Central memory CD4-positive, alpha-beta T cell (primary cell): ENCODE data around the gene C9orf57.
"Not testable (repeated sequence)": the region's sequence is repeated elsewhere in the genome, so short reads cannot be mapped to it uniquely, and the experiment has no call there.

Experiments used
- DNase-seq: peaks from one replicate; pipeline ENCODE4 v3.0.0; 2022

Gene C9orf57

DNA sequence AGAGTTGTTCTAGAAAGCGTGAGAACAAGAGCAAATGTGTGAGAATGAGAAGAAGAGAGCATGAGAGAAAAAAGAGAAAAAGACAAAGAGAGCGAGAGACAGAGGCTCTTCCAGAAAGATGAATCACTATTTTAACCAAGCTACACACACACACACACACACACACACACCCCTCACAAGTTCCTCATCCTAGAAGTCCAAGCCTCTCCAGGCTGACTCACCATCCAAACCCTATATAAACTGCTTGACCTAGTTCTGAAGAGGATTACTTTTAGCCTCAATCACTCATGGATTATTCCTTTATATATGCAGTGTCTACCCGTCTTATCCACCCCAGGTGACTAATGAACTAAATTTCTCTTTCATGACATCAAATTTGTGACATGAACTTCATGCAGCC, 37.6 kb downstream of the C9orf57 start:
- no peak for DNase-seq

DNA sequence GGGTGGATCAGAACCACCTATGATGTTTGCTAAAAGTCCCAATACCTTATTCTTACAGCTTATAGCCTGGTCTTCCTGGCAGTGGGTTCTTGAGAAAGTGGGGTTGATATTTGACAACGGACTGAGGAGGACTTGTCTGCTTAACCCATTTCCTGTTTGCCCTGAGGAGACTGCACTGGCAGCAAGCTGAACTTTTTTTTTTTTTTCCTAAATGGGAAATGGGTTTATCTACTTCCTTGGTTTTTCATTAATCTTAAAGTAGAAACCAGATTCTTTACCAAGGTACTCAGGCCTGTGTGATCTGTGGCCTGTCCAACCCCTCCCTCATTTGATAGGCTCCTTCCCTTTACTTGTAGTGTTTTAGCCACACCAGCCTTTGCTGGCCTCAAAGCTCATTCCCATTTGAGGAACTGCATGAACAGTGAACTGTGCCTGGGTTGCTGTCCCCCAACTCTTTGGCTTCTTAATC, 47.1 kb downstream of the C9orf57 start:
- no peak for DNase-seq

DNA sequence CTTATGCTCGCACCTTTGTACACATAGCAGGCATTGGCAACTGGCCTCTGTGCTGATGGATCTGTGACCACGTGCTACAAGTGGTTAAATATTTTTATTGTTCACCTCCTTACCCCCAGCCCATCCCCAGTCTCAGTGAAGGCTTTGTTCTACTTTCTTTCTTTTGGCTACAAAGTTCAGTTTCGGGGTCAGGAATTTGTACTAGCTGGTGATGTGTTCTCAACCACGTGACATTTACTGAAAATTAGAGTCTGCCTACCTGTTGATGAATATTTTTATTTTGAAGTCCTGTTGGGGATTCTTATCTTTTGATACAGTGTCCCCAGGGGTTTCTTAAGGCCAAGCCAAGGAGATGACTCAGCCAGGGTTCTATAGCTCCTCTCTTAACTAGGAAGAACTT, 47.8 kb downstream of the C9orf57 start:
- DNase-seq: no peak

DNA sequence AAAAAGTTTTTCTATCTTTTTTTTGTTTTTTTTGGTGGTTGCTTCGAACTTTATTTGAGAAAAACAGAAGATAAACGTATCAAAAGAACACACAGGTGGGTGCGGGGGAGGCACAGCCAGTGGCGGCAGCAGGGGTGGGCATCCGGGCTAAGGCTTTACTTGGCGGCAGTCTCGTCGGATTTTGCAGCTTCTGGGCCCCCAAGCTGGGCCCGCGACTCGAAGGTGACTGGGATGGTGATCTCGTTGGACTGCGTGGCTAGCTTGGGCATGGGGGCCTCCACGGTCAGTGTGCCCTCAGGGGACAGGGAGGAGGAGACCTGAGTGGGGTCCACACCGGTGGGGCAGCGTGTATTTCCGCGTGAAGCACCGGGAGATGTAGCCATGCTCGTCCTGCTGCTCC, 52.7 kb downstream of the C9orf57 start:
- DNase-seq: not testable (repeated sequence)

DNA sequence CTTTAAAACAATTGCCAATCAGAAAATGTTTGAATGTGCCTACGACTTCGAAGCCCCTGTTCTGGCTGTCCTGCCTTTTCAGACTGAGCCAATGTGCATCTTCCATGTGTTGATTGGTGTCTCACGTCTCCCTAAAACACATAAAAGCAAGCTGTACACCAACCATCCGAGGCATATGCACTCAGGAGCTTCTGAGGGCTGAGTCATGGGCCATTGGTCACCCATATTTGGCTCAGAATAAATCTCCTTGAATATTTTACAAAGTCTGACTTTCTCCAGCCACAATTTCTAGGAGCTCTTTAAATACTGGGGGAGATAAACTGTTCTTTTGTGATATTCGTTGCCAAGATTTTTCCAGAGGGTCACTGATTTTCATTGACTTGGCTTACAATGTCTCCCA, 53.9 kb downstream of the C9orf57 start:
- no peak for DNase-seq

DNA sequence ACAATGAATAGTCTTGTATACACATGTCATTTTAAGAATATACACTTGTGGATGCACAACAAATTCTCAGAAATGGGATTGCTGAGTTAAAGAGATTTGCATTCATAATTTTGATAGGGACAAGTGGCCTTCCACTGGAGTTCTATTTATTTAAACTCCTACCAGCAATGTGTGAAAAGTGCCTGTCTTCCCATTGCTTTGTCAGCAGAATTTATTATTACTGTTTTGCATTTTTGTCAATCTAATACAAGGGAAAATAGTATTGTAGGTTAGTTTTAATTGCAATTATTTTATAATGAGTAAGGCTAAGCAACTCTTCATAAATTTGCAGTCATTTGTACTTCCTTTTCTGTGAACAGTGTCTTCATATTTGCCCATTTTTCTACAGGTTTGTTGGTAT, 55.0 kb downstream of the C9orf57 start:
- DNase-seq: no peak
